GM19193 (cell line): Measurements from ENCODE around the gene GALNT9.

ENCODE experiments used
- POLR2A ChIP-seq: IDR thresholded peaks from 4 replicates; pipeline ENCODE4 v1.6.1; 2011; ENCODE audit not compliant: insufficient read depth, insufficient read length; ENCODE audit errors: extremely low read depth

GALNT9 gene

GRCh38 chr12:132286912-132287311 lies 42.5 kb downstream of the GALNT9 start:
- TF ChIP-seq POLR2A = no peak

GRCh38 chr12:132285991-132286681 lies 43.3 kb downstream of the GALNT9 start:
- no peak for TF ChIP-seq POLR2A

GRCh38 chr12:132284827-132285741 lies 44.3 kb downstream of the GALNT9 start:
- no peak for TF ChIP-seq POLR2A

- TF ChIP-seq POLR2A = no peak
Observed at GRCh38 chr12:132284071-132284826, 45.1 kb downstream of the GALNT9 start.

- TF ChIP-seq POLR2A = no peak
Observed at GRCh38 chr12:132282950-132283771, 46.2 kb downstream of the GALNT9 start.

- TF ChIP-seq POLR2A = no peak
Observed at GRCh38 chr12:132282031-132282949, 47.1 kb downstream of the GALNT9 start.

- TF ChIP-seq POLR2A = no peak
Observed at GRCh38 chr12:132281038-132281437, 48.4 kb downstream of the GALNT9 start.

GRCh38 chr12:132280406-132280805 lies 49.0 kb downstream of the GALNT9 start:
- no peak for TF ChIP-seq POLR2A

- TF ChIP-seq POLR2A = no peak
Observed at GRCh38 chr12:132279930-132280329, 49.5 kb downstream of the GALNT9 start.

- TF ChIP-seq POLR2A = no peak
Observed at GRCh38 chr12:132279184-132279889, 50.1 kb downstream of the GALNT9 start.

- TF ChIP-seq POLR2A = no peak
Observed at GRCh38 chr12:132278401-132279183, 50.8 kb downstream of the GALNT9 start.

GRCh38 chr12:132277949-132278348 lies 51.4 kb downstream of the GALNT9 start:
- no peak for TF ChIP-seq POLR2A
